Measurements from ENCODE around the gene MTMR11. TPM values are rescaled to one million over a fixed set of nuclear protein-coding genes. Genes with fewer than 3 reads are reported as not detected.
"Not testable (repeated sequence)": the region's sequence is repeated elsewhere in the genome, so short reads cannot be mapped to it uniquely, and the experiment has no call there.

MTMR11 gene
- total RNA-seq, 3 donors from 2014 or later = 7.4 to 13.9 (median 13.8) TPM

- DNase-seq (ENCODE audit: low spot score in 2 of 2) = no peak
- Histone ChIP-seq H3K36me3 (no peaks in the 10 kb centered on the region), H3K9me3 (no peaks in the 10 kb centered on the region), H3K4me1 (no peaks in the 10 kb centered on the region), H3K27me3 (no peaks in the 10 kb centered on the region), H3K27ac (no peak overlapping the region), H3K4me3 (no peak overlapping the region)
- TF ChIP-seq, protein P1, sequence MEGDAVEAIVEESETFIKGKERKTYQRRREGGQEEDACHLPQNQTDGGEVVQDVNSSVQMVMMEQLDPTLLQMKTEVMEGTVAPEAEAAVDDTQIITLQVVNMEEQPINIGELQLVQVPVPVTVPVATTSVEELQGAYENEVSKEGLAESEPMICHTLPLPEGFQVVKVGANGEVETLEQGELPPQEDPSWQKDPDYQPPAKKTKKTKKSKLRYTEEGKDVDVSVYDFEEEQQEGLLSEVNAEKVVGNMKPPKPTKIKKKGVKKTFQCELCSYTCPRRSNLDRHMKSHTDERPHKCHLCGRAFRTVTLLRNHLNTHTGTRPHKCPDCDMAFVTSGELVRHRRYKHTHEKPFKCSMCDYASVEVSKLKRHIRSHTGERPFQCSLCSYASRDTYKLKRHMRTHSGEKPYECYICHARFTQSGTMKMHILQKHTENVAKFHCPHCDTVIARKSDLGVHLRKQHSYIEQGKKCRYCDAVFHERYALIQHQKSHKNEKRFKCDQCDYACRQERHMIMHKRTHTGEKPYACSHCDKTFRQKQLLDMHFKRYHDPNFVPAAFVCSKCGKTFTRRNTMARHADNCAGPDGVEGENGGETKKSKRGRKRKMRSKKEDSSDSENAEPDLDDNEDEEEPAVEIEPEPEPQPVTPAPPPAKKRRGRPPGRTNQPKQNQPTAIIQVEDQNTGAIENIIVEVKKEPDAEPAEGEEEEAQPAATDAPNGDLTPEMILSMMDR (IDR thresholded peaks at IDR 0.05) = no peak
- no peak for TF ChIP-seq POLR2A (IDR thresholded peaks at IDR 0.05)
- no peak for TF ChIP-seq POLR2AphosphoS5 (IDR thresholded peaks at IDR 0.05)
- intact Hi-C loops (cut with DNase I; ENCODE audit: low total_unique reads) = no loop called here
Measured at GRCh38 chr1:149949911-149950310, 13.2 kb upstream of the MTMR11 start.

DNA sequence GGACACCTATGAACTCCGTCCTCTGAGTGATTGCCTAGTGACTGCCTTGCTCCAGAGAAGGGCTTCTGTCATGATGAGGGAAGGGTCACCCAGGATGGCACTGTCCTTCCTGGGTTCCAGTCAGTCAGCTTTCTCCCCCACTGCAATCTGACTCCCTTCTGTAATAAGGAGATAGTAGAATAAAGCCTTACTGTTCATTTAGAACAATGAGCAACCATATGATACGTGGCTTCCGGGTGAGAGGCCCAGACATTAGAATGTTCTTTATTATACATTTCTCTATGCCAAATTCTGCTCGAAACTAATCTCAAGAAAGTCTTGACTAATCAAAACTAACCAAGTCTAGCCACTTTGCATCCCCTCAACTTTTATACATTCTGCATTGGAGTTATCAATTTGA, 8.5 kb upstream of the MTMR11 start:
- Histone ChIP-seq H3K9me3 (no peaks in the 10 kb centered on the region), H3K27ac (no peak overlapping the region), H3K4me1 (no peaks in the 10 kb centered on the region), H3K27me3 (no peaks in the 10 kb centered on the region), H3K36me3 (no peaks in the 10 kb centered on the region), H3K4me3 (no peak overlapping the region)
- intact Hi-C loops (cut with DNase I; ENCODE audit: low total_unique reads) = loop anchor here (1.0 kb wide), 1 partner anchor 40 kb away; no protein-coding TSS in a partner anchor
- TF ChIP-seq, protein P1 (IDR thresholded peaks at IDR 0.05) = no peak
- TF ChIP-seq POLR2AphosphoS5 (IDR thresholded peaks at IDR 0.05) (no peak), POLR2A (IDR thresholded peaks at IDR 0.05) (no peak)
- DNase-seq (ENCODE audit: low spot score in 2 of 2) = no peak

DNA sequence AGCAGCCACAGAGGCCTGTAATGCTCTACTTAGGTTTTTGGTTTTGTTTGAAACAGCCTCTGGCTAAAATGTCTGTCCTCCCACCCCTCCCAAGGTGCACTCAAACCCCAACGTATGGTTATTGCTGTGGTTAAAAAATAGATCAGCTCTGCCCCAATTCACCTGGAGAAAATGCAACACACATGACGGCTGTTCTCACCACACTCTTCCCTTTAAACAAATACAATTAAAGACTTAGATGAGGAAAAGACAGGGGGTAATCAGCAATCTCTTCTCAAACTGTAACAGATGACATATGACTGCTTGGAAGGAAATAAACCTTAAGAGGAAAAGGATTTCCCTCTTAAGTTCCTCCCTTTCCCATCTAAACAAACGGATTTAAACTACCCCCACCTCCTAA, 6.2 kb upstream of the MTMR11 start:
- H3K4me1 ChIP-seq = no peaks in the 10 kb centered on the region
- no peak for TF ChIP-seq POLR2AphosphoS5 (IDR thresholded peaks at IDR 0.05)
- no peak for TF ChIP-seq POLR2A (IDR thresholded peaks at IDR 0.05)
- TF ChIP-seq, protein P1 (IDR thresholded peaks at IDR 0.05) = no peak
- H3K4me3 ChIP-seq = no peak overlapping the region
- intact Hi-C loops (cut with DNase I; ENCODE audit: low total_unique reads) = no loop called here
- peak overlapping the region; percentile 7 to 13 for H3K27ac ChIP-seq
- H3K27me3 ChIP-seq = no peaks in the 10 kb centered on the region
- H3K36me3 ChIP-seq = no peaks in the 10 kb centered on the region
- no peak for DNase-seq (ENCODE audit: low spot score in 2 of 2)
- no peaks in the 10 kb centered on the region for H3K9me3 ChIP-seq

DNA sequence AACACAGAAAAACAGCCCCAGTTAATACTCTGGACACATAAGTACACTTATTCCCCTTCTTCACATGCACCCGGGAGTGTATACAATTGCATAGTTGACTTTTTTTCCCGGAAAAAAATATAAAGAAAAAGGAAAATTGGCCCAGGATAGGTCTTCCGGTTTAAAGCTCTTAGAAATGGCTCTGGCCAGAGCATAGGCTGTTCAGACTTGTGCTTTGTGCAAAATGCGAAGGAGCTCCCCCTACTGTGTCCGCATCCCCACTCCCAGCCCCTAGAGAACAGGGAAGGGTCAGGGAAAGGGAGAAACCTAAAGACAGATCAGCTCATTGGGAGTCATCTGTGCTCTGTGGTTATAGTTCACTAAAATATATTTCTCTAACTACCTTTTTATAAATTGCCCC, 5.5 kb upstream of the MTMR11 start:
- Histone ChIP-seq H3K4me1 (peaks cover 0 to 3% of the 10 kb centered on the region in 2 donors), H3K36me3 (no peaks in the 10 kb centered on the region), H3K27me3 (no peaks in the 10 kb centered on the region), H3K4me3 (no peak overlapping the region), H3K27ac (no peak overlapping the region), H3K9me3 (no peaks in the 10 kb centered on the region)
- DNase-seq (ENCODE audit: low spot score in 2 of 2) = no peak
- no peak for TF ChIP-seq POLR2AphosphoS5 (IDR thresholded peaks at IDR 0.05)
- intact Hi-C loops (cut with DNase I; ENCODE audit: low total_unique reads) = no loop called here

DNA sequence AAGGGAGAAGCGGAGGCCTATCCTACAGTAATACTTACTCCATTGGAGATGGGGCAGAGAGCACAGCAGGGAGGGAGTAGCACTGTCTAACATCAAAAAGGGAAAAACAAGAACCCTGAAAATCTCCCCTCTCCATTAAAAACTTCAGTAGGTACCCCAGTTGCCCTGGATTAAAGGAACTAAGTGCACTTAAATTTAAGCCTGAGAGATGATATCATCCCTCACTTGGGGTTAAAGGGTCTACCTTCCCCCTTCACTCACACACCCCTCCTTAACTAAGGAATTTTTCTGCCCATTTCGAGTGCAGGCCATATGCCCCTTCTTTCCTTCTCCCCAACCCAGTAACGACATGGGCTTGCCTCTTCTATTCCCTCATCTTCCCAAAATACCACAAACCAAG, 3.7 kb upstream of the MTMR11 start:
- peak overlapping the region in 1 of 2 donors; percentile 92 for H3K27ac ChIP-seq
- peak in 1 of 2 donors; percentile 13 for DNase-seq (ENCODE audit: low spot score in 2 of 2)
- no peaks in the 10 kb centered on the region for H3K9me3 ChIP-seq
- TF ChIP-seq, protein P1 (IDR thresholded peaks at IDR 0.05) = no peak
- no peak for TF ChIP-seq POLR2A (IDR thresholded peaks at IDR 0.05)
- TF ChIP-seq POLR2AphosphoS5 (IDR thresholded peaks at IDR 0.05) = no peak
- no peaks in the 10 kb centered on the region for H3K27me3 ChIP-seq
- no peak overlapping the region for H3K4me3 ChIP-seq
- H3K36me3 ChIP-seq = no peaks in the 10 kb centered on the region
- intact Hi-C loops (cut with DNase I; ENCODE audit: low total_unique reads) = no loop called here
- peaks cover 0 to 3% of the 10 kb centered on the region in 2 donors for H3K4me1 ChIP-seq

- Histone ChIP-seq H3K4me3 (peak overlapping the region; percentile 16 to 59 (median 50)), H3K27ac (peak overlapping the region; percentile 92 to 93)
- H3K36me3 ChIP-seq; H3K4me1 ChIP-seq; H3K27me3 ChIP-seq; H3K9me3 ChIP-seq; intact Hi-C loops (cut with DNase I; ENCODE audit: low total_unique reads); DNase-seq (ENCODE audit: low spot score in 2 of 2): not testable (repeated sequence)
Measured at GRCh38 chr1:149938668-149939003, 2.0 kb upstream of the MTMR11 start.
